Muscle layer of colon (tissue), 2 donors: ENCODE results near the gene COQ2.

ENCODE experiments used
- H3K27ac ChIP-seq: one replicate; pipeline ENCODE4 v1.7.0; 2013; ENCODE audit warnings: low read depth, mild to moderate bottlenecking, low read length, moderate library complexity
- H3K27me3 ChIP-seq, 2 donors: one replicate each; pipeline ENCODE4 v1.7.0; 2013; ENCODE audit warnings: low read length in 2 of 2, mild to moderate bottlenecking in 2 of 2; ENCODE audit not compliant: insufficient read depth in 2 of 2, control insufficient read depth in 1 of 2
- H3K36me3 ChIP-seq: one replicate; pipeline ENCODE4 v1.7.0; 2013; ENCODE audit warnings: mild to moderate bottlenecking, low read length; ENCODE audit not compliant: insufficient read depth
- H3K4me1 ChIP-seq: one replicate; pipeline ENCODE4 v1.7.0; 2013; ENCODE audit warnings: mild to moderate bottlenecking, low read length; ENCODE audit not compliant: insufficient read depth
- H3K4me3 ChIP-seq, 2 donors: one replicate each; pipeline ENCODE4 v1.7.0; 2013; ENCODE audit warnings: low read length in 2 of 2, low read depth in 1 of 2, mild to moderate bottlenecking in 1 of 2, moderate library complexity in 1 of 2
- H3K9ac ChIP-seq: one replicate; pipeline ENCODE4 v1.7.0; 2013; ENCODE audit warnings: low read length
- H3K9me3 ChIP-seq: one replicate; pipeline ENCODE4 v1.7.0; 2013; ENCODE audit warnings: mild to moderate bottlenecking, low read length
- donor health status: abdominal sarcoma.
- donor health status: Adenocarcinoma of cecum.

Gene COQ2

DNA sequence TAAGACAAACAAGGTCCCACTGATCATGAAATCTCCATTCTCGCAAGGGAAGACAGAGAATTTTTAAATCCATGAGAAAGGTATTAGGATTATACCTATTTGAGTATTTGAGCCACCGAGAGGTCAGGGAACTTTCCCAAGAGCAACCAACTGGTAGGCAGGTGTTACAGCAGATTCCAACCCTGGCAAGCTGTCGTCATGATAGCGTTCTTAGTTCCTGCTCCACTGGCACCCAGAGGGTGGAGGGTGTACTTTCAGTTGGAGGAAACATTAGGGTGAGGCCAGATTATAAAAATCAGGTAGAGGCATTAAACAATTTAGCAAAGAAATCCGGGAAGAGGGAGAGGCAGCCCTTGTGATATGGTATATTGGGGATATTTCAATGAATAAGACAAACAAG is 23.3 kb downstream of the COQ2 start:
- Histone ChIP-seq H3K9me3 (no peaks in the 10 kb centered on the region), H3K27me3 (no peaks in the 10 kb centered on the region), H3K27ac (no peak overlapping the region), H3K36me3 (no peaks in the 10 kb centered on the region), H3K4me1 (peaks cover 8% of the 10 kb centered on the region), H3K4me3 (no peak overlapping the region), H3K9ac (no peak overlapping the region)

DNA sequence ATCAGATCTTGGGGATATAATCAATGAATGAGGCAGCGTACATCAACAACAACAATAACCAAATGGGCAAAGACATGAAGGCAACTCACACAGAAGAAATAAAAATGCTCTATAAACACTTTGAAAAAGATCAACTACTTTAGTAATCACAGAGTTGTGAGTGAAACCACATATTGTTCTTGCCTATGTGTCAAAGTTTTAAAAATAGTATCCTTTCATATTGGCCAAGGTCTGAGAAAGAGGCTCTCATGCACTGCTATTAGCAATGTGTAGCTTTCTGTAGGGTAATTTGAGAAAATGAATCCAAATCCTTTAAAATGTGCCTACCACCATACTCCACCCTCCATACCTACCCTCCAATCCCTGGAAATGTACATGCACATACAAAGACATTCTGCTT is 25.0 kb downstream of the COQ2 start:
- Histone ChIP-seq H3K36me3 (no peaks in the 10 kb centered on the region), H3K27ac (no peak overlapping the region), H3K4me1 (peaks cover 8% of the 10 kb centered on the region), H3K9ac (no peak overlapping the region), H3K27me3 (no peaks in the 10 kb centered on the region), H3K4me3 (no peak overlapping the region), H3K9me3 (no peaks in the 10 kb centered on the region)

DNA sequence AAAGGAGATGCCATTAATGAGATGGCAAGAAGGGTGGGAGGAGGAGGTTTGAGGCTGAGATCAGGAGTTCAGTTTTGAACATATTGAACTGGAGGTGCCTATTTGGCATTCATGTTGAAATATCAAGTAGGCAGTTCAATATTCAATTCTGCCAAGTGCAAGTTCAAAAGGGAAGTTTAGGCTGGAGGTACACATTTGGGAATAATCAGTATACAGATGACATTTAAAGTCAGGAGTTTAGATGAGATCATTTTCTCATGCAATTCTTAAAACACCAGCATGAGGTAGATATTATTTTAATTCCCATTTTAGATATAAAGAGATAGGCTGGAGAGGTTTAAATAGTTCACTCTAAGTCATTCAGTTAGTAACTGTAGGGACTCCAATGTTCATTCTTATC is 26.1 kb downstream of the COQ2 start:
- no peak overlapping the region for H3K27ac ChIP-seq
- no peaks in the 10 kb centered on the region for H3K9me3 ChIP-seq
- no peak overlapping the region for H3K4me3 ChIP-seq
- no peaks in the 10 kb centered on the region for H3K36me3 ChIP-seq
- no peak overlapping the region for H3K9ac ChIP-seq
- H3K27me3 ChIP-seq, result no peaks in the 10 kb centered on the region
- peaks cover 8% of the 10 kb centered on the region for H3K4me1 ChIP-seq

DNA sequence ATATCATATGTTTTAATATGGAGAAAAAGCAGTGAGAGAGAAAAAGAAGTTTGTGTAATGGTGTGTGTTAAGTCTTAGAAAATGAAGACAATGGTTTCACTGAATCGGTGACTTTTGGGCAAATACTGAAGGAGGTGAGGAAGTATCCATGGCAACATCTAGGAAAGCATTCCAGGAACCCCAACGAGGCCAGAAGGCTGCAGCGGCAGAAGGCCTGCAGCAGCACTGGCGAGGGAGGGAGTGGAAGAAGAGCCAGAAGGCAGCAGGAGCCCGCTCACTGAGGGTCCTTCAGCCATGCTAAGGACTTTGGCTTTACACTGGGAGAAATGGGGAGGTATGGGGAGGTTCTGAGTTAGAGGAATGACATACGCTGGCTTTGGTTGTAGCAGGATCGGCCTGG is 26.8 kb downstream of the COQ2 start:
- Histone ChIP-seq H3K4me1 (peaks cover 8% of the 10 kb centered on the region), H3K9ac (no peak overlapping the region), H3K9me3 (no peaks in the 10 kb centered on the region), H3K27ac (no peak overlapping the region), H3K27me3 (no peaks in the 10 kb centered on the region), H3K4me3 (no peak overlapping the region), H3K36me3 (no peaks in the 10 kb centered on the region)

DNA sequence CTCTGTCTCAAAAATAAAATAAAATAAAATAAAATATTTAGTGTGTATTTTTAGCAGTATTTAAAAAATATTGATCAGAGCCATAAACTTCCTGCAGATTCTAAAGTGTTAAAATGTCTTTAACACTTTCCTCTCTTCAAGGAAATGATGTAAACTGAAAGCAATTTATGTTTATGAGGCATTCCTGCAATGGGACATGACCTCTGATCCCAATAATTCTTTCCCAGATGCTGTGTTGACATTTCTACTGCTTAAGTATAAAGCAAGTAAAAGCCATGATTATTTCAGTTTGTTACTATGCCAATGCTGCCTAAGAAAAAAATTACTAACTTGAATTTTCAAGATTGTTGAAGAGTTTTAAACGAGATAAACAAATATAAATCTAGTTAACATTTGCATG is 29.0 kb downstream of the COQ2 start:
- Histone ChIP-seq H3K27me3 (no peaks in the 10 kb centered on the region), H3K36me3 (no peaks in the 10 kb centered on the region), H3K9ac (no peak overlapping the region), H3K27ac (no peak overlapping the region), H3K4me3 (no peak overlapping the region), H3K4me1 (peaks cover 8% of the 10 kb centered on the region), H3K9me3 (no peaks in the 10 kb centered on the region)

DNA sequence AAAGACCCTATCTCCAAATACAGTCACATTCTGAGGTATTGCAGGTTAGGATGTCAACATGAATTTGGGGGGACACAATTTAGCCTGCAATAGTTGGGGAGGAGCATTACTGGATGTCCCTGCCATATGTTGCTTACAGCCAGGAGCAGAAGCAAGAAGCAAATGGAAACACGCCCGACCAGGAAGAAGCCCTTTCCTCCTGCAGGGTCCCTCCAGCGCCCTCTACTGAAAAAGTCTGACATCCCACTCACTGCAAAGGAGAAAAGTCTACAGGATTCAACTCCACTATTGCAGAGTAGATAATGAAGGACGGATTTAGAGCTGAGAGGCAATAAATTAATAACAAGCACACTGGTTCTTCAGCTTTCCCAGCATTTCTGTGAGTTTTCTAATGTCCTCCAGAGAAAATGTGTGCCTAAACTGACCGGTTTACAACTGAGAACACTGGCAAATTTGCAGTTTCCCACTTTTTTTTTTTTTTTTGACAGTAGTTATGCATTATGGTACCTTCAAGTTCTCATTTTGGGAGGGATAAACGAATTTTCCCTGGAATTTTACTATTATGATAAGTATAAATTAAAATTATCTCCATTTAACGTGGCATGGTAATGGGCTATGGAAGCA is 31.7 kb downstream of the COQ2 start:
- H3K9me3 ChIP-seq, result no peaks in the 10 kb centered on the region
- H3K4me1 ChIP-seq, result peaks cover 4% of the 10 kb centered on the region
- H3K9ac ChIP-seq, result no peak overlapping the region
- H3K27me3 ChIP-seq, result no peaks in the 10 kb centered on the region
- no peak overlapping the region for H3K27ac ChIP-seq
- H3K4me3 ChIP-seq, result no peak overlapping the region
- no peaks in the 10 kb centered on the region for H3K36me3 ChIP-seq

DNA sequence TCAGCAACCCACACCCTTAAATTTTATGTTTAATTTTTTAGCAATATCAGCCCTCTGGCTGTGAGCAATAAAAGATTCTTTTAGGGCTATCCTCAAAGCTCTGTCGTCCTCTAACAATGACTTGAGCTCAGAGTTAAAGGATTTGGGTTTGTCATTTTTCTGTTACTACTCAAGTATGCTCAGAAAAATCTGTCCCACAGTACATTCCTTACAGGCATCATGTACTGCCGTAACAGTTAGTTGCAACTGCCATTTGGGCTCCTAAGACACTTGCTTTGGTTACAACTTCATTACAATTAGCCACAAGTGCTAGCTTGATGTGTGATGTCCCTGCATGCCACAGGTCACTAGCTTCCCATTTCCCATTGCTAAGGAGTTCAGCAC is 33.2 kb downstream of the COQ2 start:
- Histone ChIP-seq H3K4me1 (no peaks in the 10 kb centered on the region), H3K9me3 (no peaks in the 10 kb centered on the region), H3K4me3 (no peak overlapping the region), H3K27me3 (no peaks in the 10 kb centered on the region), H3K36me3 (no peaks in the 10 kb centered on the region), H3K9ac (no peak overlapping the region), H3K27ac (no peak overlapping the region)

DNA sequence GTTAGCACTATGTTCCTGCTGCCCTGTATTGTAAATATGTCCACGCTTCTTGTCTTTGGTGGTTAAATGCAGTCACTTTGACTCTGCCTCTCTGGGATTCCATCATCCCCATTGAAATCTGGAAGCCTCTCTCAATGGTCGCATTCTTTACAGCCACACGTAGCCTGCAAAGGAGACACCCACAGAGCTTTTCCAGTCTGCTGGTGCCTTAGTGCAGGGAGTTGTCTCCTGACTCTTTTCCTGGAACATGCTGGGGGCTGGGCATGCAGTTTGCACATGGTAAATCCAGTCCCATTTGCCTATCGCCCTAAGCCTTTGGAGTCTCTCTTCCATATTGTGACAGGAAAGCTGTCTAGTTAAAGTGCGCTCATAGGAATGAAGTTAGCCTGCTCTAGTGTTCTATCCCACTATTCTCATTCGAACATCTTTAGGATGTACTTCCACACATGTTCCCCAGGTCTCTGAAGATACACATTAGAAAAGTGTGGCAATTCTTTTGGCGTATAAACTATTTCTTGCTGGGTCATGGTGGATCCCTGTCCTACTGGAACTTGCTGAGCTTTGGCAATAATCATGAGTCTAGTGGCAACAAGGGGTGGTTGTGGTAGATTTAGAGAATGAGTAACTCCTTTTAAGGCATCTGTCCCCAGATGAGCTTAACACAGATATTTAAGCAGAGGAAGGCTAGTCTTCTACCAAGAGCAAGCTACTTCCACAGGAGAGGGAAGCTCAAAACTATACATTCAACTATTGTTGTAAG is 33.7 kb downstream of the COQ2 start:
- Histone ChIP-seq H3K4me1 (no peaks in the 10 kb centered on the region), H3K36me3 (no peaks in the 10 kb centered on the region), H3K27ac (no peak overlapping the region), H3K4me3 (no peak overlapping the region), H3K9me3 (no peaks in the 10 kb centered on the region), H3K27me3 (no peaks in the 10 kb centered on the region), H3K9ac (no peak overlapping the region)

DNA sequence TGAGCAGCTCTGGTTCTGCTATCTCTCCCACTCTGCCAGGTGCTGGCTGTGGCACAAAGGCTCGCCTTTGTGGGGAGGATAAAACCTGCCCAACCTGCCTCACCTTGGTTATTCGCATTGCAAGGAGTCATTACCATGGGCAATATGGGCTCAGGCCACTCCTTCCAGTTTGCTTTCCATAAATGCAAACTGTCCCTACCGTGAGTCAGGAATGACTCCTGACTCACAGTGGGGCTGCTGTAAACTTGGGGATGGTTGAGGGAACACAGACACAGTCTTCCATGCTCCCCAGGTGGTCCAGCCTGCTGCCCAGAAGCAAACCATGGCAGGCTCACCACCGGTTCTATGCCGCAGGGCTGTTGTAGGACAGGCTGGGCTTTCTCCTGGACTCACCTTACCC is 36.1 kb downstream of the COQ2 start:
- H3K9ac ChIP-seq, result no peak overlapping the region
- H3K4me1 ChIP-seq, result no peaks in the 10 kb centered on the region
- H3K27ac ChIP-seq, result no peak overlapping the region

DNA sequence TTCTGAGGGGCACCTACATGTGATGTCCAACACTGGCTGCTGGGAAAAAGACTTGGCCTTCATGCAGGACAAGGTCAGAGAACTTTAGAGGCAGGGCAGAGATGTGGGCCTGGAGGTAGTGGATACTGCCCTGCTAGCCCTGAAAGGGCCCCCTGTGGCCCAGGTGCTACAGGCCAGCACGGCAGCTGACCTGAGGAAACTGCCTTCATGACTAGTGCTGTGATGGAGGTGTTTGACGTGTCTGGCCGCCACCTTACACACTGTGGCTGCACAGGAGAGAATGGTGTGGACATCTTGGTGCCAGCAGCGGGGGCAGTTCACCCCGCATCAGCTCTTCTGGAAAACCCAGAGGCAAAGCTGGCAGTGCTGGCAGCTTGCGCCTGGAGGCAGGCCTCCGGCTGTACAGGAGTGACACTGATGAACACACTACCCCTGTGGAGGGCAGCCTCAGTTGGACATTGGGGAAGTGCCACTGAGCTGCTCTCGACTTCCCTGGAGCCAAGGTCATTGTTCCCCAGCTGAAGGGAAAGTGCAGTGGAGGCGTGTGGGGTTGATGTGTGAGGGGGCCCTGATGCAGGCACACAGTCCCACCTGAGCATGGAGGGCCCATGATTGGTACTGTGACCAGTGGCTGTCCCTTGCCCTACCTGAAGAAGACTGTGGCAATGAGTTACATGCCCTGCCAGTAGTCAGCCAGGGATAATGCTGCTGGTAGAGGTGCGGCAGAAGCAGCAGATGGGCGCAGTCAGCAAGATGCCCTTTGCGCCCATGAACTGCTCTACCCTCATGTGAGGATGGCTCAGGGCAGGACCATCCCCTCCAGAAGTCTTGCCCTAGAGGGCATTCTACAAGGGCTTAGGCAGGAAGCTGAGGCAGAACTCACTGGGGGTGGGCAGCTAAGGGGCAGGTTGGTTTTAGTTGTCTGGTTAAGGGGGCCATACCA is 36.9 kb downstream of the COQ2 start:
- H3K4me3 ChIP-seq, result no peak overlapping the region
- no peak overlapping the region for H3K9ac ChIP-seq
- H3K9me3 ChIP-seq, result no peaks in the 10 kb centered on the region
- no peaks in the 10 kb centered on the region for H3K27me3 ChIP-seq
- H3K36me3 ChIP-seq, result no peaks in the 10 kb centered on the region
- H3K27ac ChIP-seq, result no peak overlapping the region
- H3K4me1 ChIP-seq, result no peaks in the 10 kb centered on the region

More for the DNA sequence above, 36.1 kb downstream of the COQ2 start:
- H3K36me3 ChIP-seq, result no peaks in the 10 kb centered on the region
- H3K27me3 ChIP-seq, result no peaks in the 10 kb centered on the region
- no peak overlapping the region for H3K4me3 ChIP-seq
- no peaks in the 10 kb centered on the region for H3K9me3 ChIP-seq

DNA sequence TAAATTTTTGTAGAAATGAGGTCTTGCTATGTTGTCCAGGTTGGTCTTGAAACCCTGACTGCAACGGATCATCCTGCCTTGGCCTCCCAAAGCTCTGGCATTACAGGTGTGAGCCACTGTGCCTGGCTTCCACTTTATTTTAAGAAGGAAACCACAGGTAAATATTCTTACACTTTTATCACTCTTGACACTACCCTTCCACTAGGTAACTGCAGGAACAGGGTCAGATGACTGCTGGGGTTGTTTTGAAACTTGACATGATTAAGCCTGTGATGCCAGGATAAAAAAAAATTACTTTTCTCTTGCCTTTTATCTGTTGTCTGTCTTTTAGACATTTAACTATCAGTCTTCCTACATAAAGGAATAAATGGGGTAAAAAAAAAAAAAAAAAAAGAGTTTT is 43.5 kb downstream of the COQ2 start:
- H3K9ac ChIP-seq, result no peak overlapping the region
- no peak overlapping the region for H3K27ac ChIP-seq
- H3K9me3 ChIP-seq, result no peaks in the 10 kb centered on the region
- no peak overlapping the region for H3K4me3 ChIP-seq
- H3K4me1 ChIP-seq, result no peaks in the 10 kb centered on the region
- H3K27me3 ChIP-seq, result no peaks in the 10 kb centered on the region
- no peaks in the 10 kb centered on the region for H3K36me3 ChIP-seq
